UCSD-AML1 (cell line): Measurements from ENCODE around the gene ANKRD33.

Source experiments
- DNase-seq: peaks from one replicate; lab custom pipeline; 2025; ENCODE audit not compliant: unreplicated experiment; lab: John Stamatoyannopoulos, UW

The ANKRD33 gene

DNA sequence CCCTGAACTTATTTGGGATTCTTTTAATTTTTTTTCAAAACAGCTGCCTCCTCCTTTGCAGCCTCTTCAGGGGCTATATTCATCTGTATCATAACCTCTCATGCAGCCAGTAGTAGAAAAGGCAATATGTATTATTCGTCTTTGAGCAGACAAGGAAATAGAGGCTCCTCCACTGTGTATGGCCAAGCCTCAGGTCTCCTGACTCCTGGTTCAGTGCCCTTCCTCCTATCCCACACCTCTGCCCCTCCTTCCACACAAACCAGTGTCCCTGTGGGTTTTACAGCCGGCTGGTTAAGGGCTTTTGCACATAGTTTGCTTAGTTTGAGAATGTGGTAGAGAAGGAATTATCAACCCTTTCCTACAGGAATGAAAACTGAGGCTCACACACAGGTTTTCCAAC, 10.6 kb downstream of the ANKRD33 start:
- no peak for DNase-seq

GRCh38 chr12:51898937-51899336, 11.0 kb downstream of the ANKRD33 start:
- DNase-seq, result peak; percentile 40

- no peak for DNase-seq
These were observed 12.5 kb downstream of the ANKRD33 start for GRCh38 chr12:51900323-51900889.

DNA sequence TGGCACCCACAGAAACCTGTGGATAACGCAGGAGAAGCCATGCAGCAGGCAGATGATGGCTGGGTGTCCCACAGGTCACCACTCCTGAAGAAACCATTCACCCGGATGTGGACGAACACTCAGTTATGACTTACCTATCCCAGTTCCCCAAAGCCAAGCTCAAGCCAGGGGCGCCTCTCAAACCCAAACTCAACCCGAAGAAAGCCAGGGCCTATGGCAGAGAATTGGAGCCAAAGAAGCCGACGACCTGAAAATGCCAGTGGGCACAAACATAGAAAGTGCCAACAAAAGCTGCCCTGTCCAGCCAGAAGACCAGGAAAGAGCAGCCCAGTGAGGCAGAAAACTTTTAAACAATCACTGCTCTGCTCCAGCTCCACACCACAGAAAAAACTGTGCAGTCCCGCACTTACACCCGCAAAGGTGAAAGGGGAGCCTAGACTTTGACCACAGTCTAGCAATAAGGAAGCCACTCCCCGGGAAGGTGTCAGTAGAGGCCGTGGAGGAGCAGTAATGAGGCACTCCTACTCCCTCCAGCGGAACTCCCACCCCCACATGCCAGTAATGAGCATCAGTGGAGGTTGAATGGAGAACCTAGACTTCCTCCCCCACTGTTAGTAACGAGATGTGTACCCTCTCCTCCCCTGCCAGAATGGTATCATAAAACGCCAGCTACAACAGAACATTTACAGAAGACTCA, 13.4 kb downstream of the ANKRD33 start:
- DNase-seq, result no peak

DNA sequence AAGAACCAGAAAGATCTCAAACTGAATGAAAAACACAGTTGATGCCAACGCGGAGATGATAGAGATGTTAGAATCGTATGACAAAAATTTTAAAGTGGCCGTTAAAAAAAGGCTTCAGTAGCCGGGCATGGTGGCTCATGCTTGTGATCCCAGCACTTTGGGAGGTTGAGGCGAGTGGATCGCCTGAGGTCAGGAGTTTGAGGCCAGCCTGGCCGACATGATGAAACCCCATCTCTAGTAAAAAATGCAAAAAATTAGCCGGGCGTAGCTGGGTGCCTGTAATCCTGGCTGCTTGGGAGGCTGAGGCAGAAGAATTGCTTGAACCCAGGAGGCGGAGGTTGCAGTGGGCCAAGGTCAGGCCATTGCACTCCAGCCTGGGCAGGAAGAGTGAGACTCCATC, 14.0 kb downstream of the ANKRD33 start:
- no peak for DNase-seq

DNA sequence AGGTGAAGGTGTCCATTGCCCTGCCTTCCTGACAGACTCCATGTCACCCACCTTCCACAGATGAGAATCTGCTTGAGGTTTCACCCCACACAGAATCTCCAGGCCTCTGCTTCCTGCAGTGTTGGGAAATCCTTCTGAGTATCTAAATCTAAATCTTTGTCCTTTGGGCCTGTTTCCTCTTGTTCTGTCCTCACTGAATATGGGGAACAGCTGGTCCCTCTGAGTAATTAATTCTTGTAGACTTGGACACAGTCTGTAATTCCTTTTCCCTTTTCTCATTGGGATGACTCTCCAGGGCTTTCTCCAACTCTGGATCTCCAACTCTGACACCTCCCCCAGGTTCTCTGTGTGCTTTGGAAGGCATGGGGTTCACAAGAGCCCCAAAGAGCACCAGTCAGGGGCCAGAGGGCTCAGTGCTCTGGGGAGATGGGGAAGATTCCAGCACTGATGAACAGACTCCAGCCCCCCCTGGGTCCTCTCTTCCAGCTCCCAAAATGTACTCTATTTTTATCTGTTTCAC, 17.1 kb downstream of the ANKRD33 start:
- no peak for DNase-seq

DNA sequence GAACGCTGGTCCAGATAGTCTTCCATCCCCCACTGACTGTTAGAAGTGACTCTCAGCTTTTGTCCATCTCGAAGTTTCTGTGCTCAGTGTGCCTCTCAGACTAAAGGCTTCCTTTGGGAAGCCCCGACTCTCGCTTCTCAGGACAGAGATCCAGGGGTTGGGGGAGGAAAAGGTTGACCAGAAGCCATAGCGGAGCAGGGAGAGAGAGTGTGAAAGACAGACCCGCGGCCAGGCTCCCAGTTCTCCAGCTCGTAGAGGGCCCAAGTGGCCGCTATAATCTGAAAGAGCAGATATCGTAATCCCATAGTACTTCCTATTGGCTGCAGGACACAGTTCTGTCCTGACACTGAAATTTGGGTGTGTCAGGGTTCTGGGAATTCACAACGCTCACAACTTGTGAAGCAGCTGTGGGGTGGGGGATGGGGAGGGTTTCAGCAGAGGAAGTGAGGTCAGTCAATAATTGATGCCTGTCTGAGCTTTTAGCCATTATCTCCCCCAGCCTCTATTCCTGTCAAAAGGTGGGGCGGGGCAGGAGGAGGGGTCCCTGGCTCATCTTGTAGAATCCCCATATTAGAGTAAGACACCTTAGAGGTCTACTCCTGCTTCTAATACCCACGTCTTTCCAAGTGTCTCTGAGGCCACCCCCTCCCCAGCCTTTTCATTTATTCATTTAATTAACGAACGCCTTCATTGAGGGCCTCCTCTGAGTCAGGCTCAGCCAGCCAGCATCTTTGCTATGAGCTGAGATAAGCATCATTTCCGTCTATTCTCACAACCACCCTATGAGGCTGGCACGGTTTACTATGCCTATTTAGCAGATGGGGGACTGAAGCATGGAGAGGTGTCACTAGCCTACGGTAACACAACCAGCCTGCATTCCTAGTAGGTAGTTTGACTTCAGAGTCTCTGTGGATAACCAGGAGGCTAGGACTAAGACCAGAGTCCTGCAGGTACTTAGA, 17.8 kb downstream of the ANKRD33 start:
- no peak for DNase-seq

DNA sequence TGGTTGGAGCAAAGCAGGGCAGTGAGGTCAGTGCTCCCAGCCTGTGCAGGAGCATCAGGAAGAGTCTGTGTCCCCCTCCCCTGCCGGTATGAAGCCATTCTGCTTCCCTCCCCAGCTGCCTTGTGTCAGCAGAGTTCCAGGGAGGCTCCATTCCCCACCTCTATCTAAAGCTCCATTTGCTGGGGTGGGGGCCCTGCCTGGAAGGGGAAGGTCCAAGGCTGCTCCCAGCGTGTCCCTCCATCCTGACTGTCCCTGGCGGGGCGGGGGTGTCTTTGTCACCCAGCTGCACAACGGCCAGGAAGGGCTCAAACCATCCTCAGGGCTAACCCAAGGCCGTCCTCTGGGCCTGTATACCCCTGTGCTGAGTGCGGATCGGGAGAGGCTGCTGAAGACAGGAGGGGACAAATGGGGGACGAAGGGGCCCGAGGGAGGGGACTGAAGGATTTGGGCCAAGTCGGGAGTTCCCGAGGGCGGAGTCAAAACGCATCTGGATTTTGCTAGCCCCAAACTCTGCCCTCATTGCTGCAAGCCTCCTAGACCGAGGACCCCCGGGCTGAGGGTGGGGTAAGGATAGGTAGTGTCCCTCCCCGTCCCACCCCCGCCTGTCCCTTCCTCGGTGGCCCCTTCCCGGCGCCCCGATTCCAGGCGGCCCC, 18.7 kb downstream of the ANKRD33 start:
- DNase-seq, result no peak

DNA sequence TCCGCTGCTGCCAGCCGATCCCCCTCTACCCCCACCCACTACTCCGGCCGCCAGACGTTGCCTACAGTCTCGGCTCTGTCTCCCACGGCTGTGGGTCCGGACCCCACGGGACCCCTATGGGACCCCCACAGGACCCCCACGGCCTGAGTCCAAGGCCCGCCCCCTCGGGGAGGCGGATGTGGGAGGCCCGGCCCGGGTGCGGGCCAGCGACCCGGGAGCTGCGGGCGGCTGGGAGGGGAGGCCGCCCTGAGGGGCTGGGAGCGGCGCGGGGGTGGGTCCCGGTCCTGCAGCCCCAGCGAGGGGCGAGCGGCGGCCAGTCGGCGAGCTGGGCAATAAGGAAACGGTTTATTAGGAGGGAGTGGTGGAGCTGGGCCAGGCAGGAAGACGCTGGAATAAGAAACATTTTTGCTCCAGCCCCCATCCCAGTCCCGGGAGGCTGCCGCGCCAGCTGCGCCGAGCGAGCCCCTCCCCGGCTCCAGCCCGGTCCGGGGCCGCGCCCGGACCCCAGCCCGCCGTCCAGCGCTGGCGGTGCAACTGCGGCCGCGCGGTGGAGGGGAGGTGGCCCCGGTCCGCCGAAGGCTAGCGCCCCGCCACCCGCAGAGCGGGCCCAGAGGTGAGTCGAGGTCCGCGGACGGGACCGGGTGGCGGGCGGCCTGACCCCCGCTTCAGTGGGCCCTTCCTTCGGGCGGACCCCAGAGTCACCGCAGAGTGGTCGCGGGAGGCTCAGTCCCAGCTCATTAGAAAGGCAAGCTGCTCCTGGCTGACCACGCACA, 19.4 kb downstream of the ANKRD33 start, which contains the start of gene ACVRL1:
Gene ACVRL1, plus strand, starts transcription at position 422 of the 773 bp plus-strand sequence. CDS start 4,971 bp downstream, outside the sequence.
- DNase-seq, result no peak

- no peak for DNase-seq
These were observed 20.0 kb downstream of the ANKRD33 start for GRCh38 chr12:51907856-51908425.

DNA sequence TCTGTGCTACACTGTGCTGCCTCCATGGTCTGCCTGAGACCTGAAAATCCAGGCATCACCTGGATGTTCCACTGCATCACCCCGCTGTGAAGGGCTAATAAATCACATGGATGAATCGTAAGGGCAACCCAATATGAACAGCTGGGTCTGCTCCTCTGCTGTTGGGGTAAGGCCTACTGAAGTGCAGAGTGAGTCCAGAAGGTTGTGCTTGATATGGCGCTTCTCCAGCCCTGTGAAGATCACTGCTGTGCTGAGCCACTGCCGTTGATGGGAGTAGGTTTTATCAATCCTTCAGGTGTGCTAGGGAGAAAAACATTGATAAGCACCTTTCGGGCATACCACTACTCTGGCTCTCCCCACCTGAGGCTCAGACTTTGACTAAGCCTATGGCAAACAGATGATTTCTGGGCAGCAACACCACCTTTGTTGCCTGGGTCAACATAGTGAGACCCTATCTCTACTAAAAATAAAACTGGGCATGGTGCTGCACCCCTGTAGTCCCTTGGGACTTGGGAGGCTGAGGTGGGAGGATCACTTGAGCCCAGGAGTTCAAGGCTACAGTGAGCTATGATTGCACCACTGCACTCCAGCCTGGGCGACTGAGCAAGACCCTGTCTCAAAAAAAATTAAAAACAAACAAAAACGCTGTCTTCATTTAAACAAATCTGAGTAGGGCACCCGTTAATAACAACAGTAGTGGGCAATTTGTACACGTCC, 21.1 kb downstream of the ANKRD33 start:
- no peak for DNase-seq

DNA sequence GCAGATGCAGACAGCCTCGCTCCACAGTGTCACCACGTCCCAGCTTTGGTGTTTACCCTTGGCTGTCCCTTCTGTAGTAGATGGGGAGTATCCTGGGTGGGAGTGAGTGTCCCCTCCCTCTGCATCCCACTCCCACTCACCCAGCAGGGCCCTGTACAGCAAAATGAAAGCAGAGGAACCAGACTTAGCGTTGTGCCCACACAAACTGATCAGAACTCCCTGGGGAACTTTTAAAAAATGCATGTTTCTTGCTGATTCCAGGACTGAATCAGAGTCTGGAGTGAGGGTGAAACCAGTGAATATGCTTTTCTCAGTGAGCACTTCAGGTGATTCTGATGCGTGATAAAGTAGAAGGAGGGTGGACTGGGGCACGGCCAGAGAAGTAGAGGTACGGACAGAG, 22.3 kb downstream of the ANKRD33 start:
- no peak for DNase-seq

- DNase-seq, result no peak
These were observed 22.8 kb downstream of the ANKRD33 start for GRCh38 chr12:51910691-51911090.

GRCh38 chr12:51911307-51911706, 23.4 kb downstream of the ANKRD33 start:
- no peak for DNase-seq

- DNase-seq, result peak; percentile 66
These were observed 24.1 kb downstream of the ANKRD33 start for GRCh38 chr12:51911788-51912711.

- no peak for DNase-seq
These were observed 25.4 kb downstream of the ANKRD33 start for GRCh38 chr12:51913071-51914033.
